ENCODE measurements around the gene C9orf72.

- TF ChIP-seq POLR2AphosphoS5 (IDR thresholded peaks at IDR 0.05; ENCODE audit: low read depth, low read length) (no peak), POLR2A (IDR thresholded peaks at IDR 0.05; ENCODE audit: low read depth, low read length) (no peak)
Measured at GRCh38 chr9:27519466-27520465, 53.5 kb downstream of the C9orf72 start.

Measured in GM12892 (cell line).